Hepatocyte (in vitro differentiated cells): Measurements from ENCODE around the gene DOCK3.

Source experiments
- CTCF ChIP-seq: fragments of 200-600 bp; sonication (generic); IDR thresholded peaks from 2 replicates; pipeline ENCODE4 v1.5.1; 2016; ENCODE audit warnings: antibody characterized with exemption, mild to moderate bottlenecking; ENCODE audit not compliant: poor library complexity
- EZH2 ChIP-seq: fragments of 200-600 bp; sonication (generic); IDR thresholded peaks from 2 replicates; pipeline ENCODE4 v1.6.1; 2016; ENCODE audit warnings: antibody characterized with exemption, mild to moderate bottlenecking, borderline replicate concordance
- EZH2phosphoT487 ChIP-seq: fragments of 200-600 bp; sonication (generic); IDR thresholded peaks from one replicate; pipeline ENCODE4 v1.6.1; 2018; ENCODE audit warnings: antibody characterized with exemption, mild to moderate bottlenecking, low read depth, moderate library complexity; ENCODE audit not compliant: unreplicated experiment, severe bottlenecking

DNA sequence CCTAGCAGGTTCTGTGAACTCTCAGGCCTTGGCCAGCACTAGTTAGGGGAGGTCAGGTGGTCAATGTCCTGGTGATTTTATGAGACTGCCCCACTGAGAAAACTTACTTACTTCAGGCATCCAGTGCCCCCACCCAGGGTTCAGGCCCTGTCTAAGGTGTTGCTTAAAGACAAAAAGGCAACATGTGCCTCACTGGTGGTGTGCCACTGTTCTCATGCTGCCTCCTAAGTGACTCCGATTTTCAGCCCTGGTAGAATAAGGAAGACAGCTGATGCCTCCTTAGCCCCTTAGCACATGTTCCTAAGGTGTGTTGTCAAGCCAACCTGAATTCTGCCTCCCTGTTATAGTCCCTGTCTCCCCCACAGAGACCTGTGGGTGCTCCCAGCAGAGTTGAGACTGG lies 721.7 kb downstream of the DOCK3 start:
- TF ChIP-seq CTCF = no peak
- no peak for TF ChIP-seq EZH2phosphoT487
- no peak for TF ChIP-seq EZH2
